ENCODE results near the gene RHOH.

- no peak for TF ChIP-seq CTCF (IDR thresholded peaks at IDR 0.05 in 4 of 5, conservative IDR thresholded peaks at IDR 0.05 in 1 of 5)
- no peak for TF ChIP-seq POLR2A (IDR thresholded peaks at IDR 0.05)
These were observed 34.6 kb downstream of the RHOH start for GRCh38 chr4:40231316-40231863.
